A549 (cell line): ENCODE measurements around the gene RNF220. TPM values are rescaled to one million over a fixed set of nuclear protein-coding genes. Genes with fewer than 3 reads are reported as not detected.

Experiments used
- ATAC-seq, 2 experiments: fragments of 200-7000 bp in 1 of 2; fragments of >200 bp in 1 of 2; cut with Nextera tagmentation in 1 of 2; cut with Tn5 transposase in 1 of 2; 3 replicates each; pipeline versions ENCODE4 v1.8.0 to v1.9.1; 2018 to 2020; ENCODE audit warnings: mild to moderate bottlenecking in 1 of 2, moderate library complexity in 1 of 2
- CTCF ChIA-PET: fragments of 300-600 bp; sonication (Branson Sonifier 250); formaldehyde crosslinking; extraction: SDS; loops from one replicate; lab custom pipeline; 2021; ENCODE audit warnings: antibody characterized with exemption, inconsistent platforms; lab: Yijun Ruan, JAX
- POLR2A ChIA-PET: fragments of 350-600 bp; formaldehyde crosslinking; extraction: SDS; loops from one replicate; lab custom pipeline; 2021; ENCODE audit warnings: antibody characterized with exemption, inconsistent platforms; lab: Yijun Ruan, JAX
- DNase-seq, 2 experiments: peaks; one replicate each; pipeline versions ENCODE4 v3.0.0 to v3.0.0-alpha.2; 2011 to 2016; ENCODE audit warnings: low read depth in 1 of 2, low spot score in 1 of 2
- FAIRE-seq: peaks from 2 replicates; lab custom pipeline; 2011; peaks lifted over from hg19 to GRCh38; lab: Jason Lieb, UNC
- H3K27ac ChIP-seq, 2 experiments: fragments of >200 bp; sonication (Bioruptor Twin); formaldehyde crosslinking; 3 replicates each; pipeline ENCODE4 v1.5.1; 2016 to 2017
- H3K4me1 ChIP-seq: fragments of >200 bp; sonication (Bioruptor Twin); formaldehyde crosslinking; 3 replicates; pipeline ENCODE4 v1.6.1; 2016
- H3K4me2 ChIP-seq: fragments of >200 bp; sonication (Bioruptor Twin); formaldehyde crosslinking; 3 replicates; pipeline ENCODE4 v1.6.1; 2016
- H3K4me3 ChIP-seq: fragments of >200 bp; sonication (Bioruptor Twin); formaldehyde crosslinking; 3 replicates; pipeline ENCODE4 v1.5.1; 2016
- H3K9me3 ChIP-seq: fragments of >200 bp; sonication (Bioruptor Twin); formaldehyde crosslinking; 3 replicates; pipeline ENCODE4 v1.6.1; 2016
- CBX8 ChIP-seq: fragments of 200-600 bp; sonication (generic); IDR thresholded peaks from 2 replicates; pipeline ENCODE4 v1.6.1; 2016
- EHMT2 ChIP-seq: fragments of 200-600 bp; sonication (generic); IDR thresholded peaks from 2 replicates; pipeline ENCODE4 v1.6.1; 2016; ENCODE audit warnings: antibody characterized with exemption, low read depth, mild to moderate bottlenecking, moderate library complexity
- FOSB ChIP-seq: fragments of 250-450 bp; sonication (Bioruptor Pico); IDR thresholded peaks from 2 replicates; pipeline ENCODE4 v1.5.0; 2020; ENCODE audit warnings: mild to moderate bottlenecking, moderate library complexity
- FOXS1 ChIP-seq: fragments of 250-450 bp; sonication (Bioruptor Pico); IDR thresholded peaks from 2 replicates; pipeline ENCODE4 v1.5.0; 2020; ENCODE audit warnings: mild to moderate bottlenecking, moderate library complexity
- HOXA7 ChIP-seq: fragments of 250-450 bp; sonication (Bioruptor Pico); IDR thresholded peaks from 2 replicates; pipeline ENCODE4 v1.5.0; 2020; ENCODE audit warnings: mild to moderate bottlenecking, moderate library complexity
- HOXB13 ChIP-seq: fragments of 250-450 bp; sonication (Bioruptor Pico); IDR thresholded peaks from 2 replicates; pipeline ENCODE4 v1.5.0; 2020; ENCODE audit warnings: low read depth, mild to moderate bottlenecking, moderate library complexity
- JUNB ChIP-seq: fragments of >200 bp; sonication (Bioruptor Twin); formaldehyde crosslinking; IDR thresholded peaks from 2 replicates; pipeline ENCODE4 v1.6.1; 2016
- MAFK ChIP-seq: fragments of 450-650 bp; IDR thresholded peaks from 2 replicates; pipeline ENCODE4 v1.6.1; 2014; ENCODE audit not compliant: partially characterized antibody
- MAZ ChIP-seq: fragments of 150-350 bp; IDR thresholded peaks from 2 replicates; pipeline ENCODE4 v1.6.1; 2014; ENCODE audit warnings: antibody characterized with exemption, low read depth, low read length, borderline replicate concordance
- MYC ChIP-seq: IDR thresholded peaks from 2 replicates; pipeline ENCODE4 v1.6.1; 2012; ENCODE audit warnings: mild to moderate bottlenecking, inconsistent platforms, low read length, improper control_type of control experiment, borderline replicate concordance
- NPAS2 ChIP-seq: fragments of 250-450 bp; sonication (Bioruptor Pico); IDR thresholded peaks from 2 replicates; pipeline ENCODE4 v1.8.0; 2022; ENCODE audit warnings: mild to moderate bottlenecking, moderate library complexity, borderline replicate concordance
- NR3C1 ChIP-seq: fragments of >200 bp; sonication (Bioruptor Twin); formaldehyde crosslinking; IDR thresholded peaks from 3 replicates; pipeline ENCODE4 v1.6.1; 2017
- PBX3 ChIP-seq: IDR thresholded peaks from 2 replicates; pipeline ENCODE4 v1.6.1; 2012
- RAD21 ChIP-seq, 2 experiments: fragments of >200 bp in 1 of 2; sonication (Bioruptor Twin) in 1 of 2; formaldehyde crosslinking in 1 of 2; IDR thresholded peaks in 1 of 2; conservative IDR thresholded peaks in 1 of 2; 2 replicates in 1 of 2; 3 replicates in 1 of 2; pipeline ENCODE4 v1.6.1; 2012 to 2018; ENCODE audit warnings: inconsistent platforms in 1 of 2
- SMC3 ChIP-seq: fragments of >200 bp; sonication (Bioruptor Twin); formaldehyde crosslinking; IDR thresholded peaks from 3 replicates; pipeline ENCODE4 v1.6.1; 2018; ENCODE audit warnings: inconsistent platforms
- TFCP2L1 ChIP-seq: fragments of 250-450 bp; sonication (Bioruptor Pico); IDR thresholded peaks from 2 replicates; pipeline ENCODE4 v1.5.0; 2021; ENCODE audit warnings: mild to moderate bottlenecking
- whole genome bisulfite sequencing: methylation state at CpG from one replicate; pipeline ENCODE4 v1.1.6; 2017; ENCODE audit errors: missing lambda C conversion rate; 5-methylcytosine and 5-hydroxymethylcytosine counted together
- polyA plus RNA-seq, 4 experiments: library from polyadenylated mRNA; depleted of rRNA in 3 of 4; stranded (reverse); fragments of >200 nt; fragmentation: RNase III in 1 of 4; extraction: RNeasy Plus Mini Kit Qiagen cat#74134 plus additional on column Dnase treatment in 1 of 4; gene quantifications; 2 replicates in 3 of 4; 3 replicates in 1 of 4; pipeline ENCODE4 v1.2.3, GENCODE V29; 2011 to 2017
- TF ChIP-seq, protein P1 (sequence below): fragments of >200 bp; sonication (Bioruptor Twin); formaldehyde crosslinking; IDR thresholded peaks from 3 replicates; pipeline ENCODE4 v1.5.1; 2016
- TF ChIP-seq, protein P2 (sequence below): fragments of 200-600 bp; sonication (generic); IDR thresholded peaks from 2 replicates; pipeline ENCODE4 v1.6.1; 2016; ENCODE audit warnings: antibody characterized with exemption, mild to moderate bottlenecking, moderate library complexity
- TF ChIP-seq, protein P3 (sequence below): IDR thresholded peaks from 2 replicates; pipeline ENCODE4 v1.6.1; 2012

RNF220 gene
- polyA plus RNA-seq, 2 of the 4 experiments (the other 2 are of a cell fraction) = 53.4 to 54.5 TPM

DNA sequence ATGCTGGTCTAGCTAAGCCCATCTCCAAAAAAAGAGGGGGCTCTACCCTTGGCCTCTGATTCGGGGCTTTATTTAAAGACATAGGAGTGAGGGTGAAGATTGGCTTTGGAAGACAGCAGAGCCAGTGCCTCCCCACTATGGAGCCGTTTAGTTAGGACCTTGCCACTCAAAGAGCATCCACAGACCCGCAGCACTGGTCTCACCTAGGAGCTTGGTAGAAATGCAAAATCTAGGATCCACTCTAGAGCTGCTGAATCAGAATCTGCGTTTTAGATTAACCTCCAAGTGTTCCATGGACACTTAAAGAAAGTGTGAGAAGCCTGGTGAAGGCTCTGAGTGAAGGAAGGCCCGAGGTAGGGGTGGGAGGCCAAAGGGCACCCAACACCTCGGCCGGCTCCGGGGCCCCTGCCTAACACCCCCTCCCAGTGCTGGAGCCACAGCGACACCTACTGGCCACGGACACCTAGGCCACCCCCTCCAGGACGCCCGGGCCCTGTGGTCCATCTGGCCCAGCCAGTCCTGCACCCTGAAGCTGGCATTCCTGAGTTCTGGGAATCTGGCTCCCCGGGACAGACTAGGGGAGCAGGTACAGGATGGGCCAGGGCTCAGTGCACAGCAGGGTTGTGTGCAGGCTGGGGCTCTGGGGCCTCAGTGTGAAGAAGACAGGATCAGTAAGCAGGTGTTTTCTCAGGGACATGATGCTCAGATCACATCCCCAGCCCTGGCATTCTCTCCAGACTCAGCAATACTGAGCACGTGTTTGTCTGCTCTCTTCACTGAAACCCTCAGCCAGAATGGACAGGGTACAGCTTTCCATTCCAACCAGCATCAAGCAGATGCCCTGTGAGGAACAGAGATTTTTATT is 190.0 kb downstream of the RNF220 start:
- H3K27ac ChIP-seq = no peak overlapping the region
- peak overlapping the region; percentile 25; the same call in 2 of the 3 replicates for H3K4me2 ChIP-seq
- H3K9me3 ChIP-seq = no peaks in the 10 kb centered on the region
- TF ChIP-seq, protein P1, sequence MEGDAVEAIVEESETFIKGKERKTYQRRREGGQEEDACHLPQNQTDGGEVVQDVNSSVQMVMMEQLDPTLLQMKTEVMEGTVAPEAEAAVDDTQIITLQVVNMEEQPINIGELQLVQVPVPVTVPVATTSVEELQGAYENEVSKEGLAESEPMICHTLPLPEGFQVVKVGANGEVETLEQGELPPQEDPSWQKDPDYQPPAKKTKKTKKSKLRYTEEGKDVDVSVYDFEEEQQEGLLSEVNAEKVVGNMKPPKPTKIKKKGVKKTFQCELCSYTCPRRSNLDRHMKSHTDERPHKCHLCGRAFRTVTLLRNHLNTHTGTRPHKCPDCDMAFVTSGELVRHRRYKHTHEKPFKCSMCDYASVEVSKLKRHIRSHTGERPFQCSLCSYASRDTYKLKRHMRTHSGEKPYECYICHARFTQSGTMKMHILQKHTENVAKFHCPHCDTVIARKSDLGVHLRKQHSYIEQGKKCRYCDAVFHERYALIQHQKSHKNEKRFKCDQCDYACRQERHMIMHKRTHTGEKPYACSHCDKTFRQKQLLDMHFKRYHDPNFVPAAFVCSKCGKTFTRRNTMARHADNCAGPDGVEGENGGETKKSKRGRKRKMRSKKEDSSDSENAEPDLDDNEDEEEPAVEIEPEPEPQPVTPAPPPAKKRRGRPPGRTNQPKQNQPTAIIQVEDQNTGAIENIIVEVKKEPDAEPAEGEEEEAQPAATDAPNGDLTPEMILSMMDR = peak; percentile 77
- no peak for TF ChIP-seq MAFK
- TF ChIP-seq NR3C1 = no peak
- peak; percentile 91 to 93 for TF ChIP-seq RAD21 (conservative IDR thresholded peaks at IDR 0.05 in 1 of 2, IDR thresholded peaks at IDR 0.05 in 1 of 2)
- TF ChIP-seq SMC3 = peak; percentile 87
- TF ChIP-seq PBX3 = no peak
- DNase-seq (peak; percentile 47 to 90), ATAC-seq (peak; percentile 97 to 99), FAIRE-seq (no peak)
- ChIA-PET POLR2A (interaction anchor here (0.6 to 1.3 kb wide), 2 partner anchors 376 to 565 kb away, joined by 3 read pairs; no protein-coding TSS in a partner anchor), CTCF (interaction anchor here (0.6 to 4.3 kb wide), 77 partner anchors 9 to 559 kb away, joined by 3 to 51 read pairs (median 4); partner anchors contain the start of gene KLF17)
- no peaks in the 10 kb centered on the region for H3K4me1 ChIP-seq
- H3K4me3 ChIP-seq = no peak overlapping the region
- WGBS = 35% methylated on average over 6 of the region's 14 CpGs

GRCh38 chr1:44596511-44596910 is 191.5 kb downstream of the RNF220 start:
- ATAC-seq (no peak), FAIRE-seq (no peak), DNase-seq (no peak)
- Histone ChIP-seq H3K9me3 (no peaks in the 10 kb centered on the region), H3K27ac (no peak overlapping the region), H3K4me3 (no peak overlapping the region), H3K4me1 (no peaks in the 10 kb centered on the region), H3K4me2 (no peak overlapping the region)
- 61% methylated on average over 4 of the region's 4 CpGs for WGBS
- POLR2A ChIA-PET = no interaction called here
- CTCF ChIA-PET = interaction anchor here (0.6 to 5.9 kb wide), 6 partner anchors 12 to 377 kb away, joined by 3 to 51 read pairs (median 14); no protein-coding TSS in a partner anchor
- TF ChIP-seq FOSB (CRISPR knock-in tag) = no peak
- no peak for TF ChIP-seq MAFK
- TF ChIP-seq FOXS1 = no peak
- no peak for TF ChIP-seq MYC
- no peak for TF ChIP-seq EHMT2
- TF ChIP-seq CBX8 = no peak

- CTCF ChIA-PET = interaction anchor here (3.4 to 5.9 kb wide), 2 partner anchors 221 to 380 kb away, joined by 16 to 35 read pairs; no protein-coding TSS in a partner anchor
- ATAC-seq = no peak
- FAIRE-seq = no peak
- no peaks in the 10 kb centered on the region for H3K9me3 ChIP-seq
- TF ChIP-seq, protein P2, sequence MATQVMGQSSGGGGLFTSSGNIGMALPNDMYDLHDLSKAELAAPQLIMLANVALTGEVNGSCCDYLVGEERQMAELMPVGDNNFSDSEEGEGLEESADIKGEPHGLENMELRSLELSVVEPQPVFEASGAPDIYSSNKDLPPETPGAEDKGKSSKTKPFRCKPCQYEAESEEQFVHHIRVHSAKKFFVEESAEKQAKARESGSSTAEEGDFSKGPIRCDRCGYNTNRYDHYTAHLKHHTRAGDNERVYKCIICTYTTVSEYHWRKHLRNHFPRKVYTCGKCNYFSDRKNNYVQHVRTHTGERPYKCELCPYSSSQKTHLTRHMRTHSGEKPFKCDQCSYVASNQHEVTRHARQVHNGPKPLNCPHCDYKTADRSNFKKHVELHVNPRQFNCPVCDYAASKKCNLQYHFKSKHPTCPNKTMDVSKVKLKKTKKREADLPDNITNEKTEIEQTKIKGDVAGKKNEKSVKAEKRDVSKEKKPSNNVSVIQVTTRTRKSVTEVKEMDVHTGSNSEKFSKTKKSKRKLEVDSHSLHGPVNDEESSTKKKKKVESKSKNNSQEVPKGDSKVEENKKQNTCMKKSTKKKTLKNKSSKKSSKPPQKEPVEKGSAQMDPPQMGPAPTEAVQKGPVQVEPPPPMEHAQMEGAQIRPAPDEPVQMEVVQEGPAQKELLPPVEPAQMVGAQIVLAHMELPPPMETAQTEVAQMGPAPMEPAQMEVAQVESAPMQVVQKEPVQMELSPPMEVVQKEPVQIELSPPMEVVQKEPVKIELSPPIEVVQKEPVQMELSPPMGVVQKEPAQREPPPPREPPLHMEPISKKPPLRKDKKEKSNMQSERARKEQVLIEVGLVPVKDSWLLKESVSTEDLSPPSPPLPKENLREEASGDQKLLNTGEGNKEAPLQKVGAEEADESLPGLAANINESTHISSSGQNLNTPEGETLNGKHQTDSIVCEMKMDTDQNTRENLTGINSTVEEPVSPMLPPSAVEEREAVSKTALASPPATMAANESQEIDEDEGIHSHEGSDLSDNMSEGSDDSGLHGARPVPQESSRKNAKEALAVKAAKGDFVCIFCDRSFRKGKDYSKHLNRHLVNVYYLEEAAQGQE = no peak
- TF ChIP-seq HOXA7 (CRISPR knock-in tag) = no peak
- TF ChIP-seq JUNB = no peak
- TF ChIP-seq MAZ = no peak
- TF ChIP-seq, protein P3, sequence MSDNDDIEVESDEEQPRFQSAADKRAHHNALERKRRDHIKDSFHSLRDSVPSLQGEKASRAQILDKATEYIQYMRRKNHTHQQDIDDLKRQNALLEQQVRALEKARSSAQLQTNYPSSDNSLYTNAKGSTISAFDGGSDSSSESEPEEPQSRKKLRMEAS = no peak
- TF ChIP-seq HOXB13 (CRISPR knock-in tag) = no peak
- TF ChIP-seq TFCP2L1 (CRISPR knock-in tag) = no peak
- TF ChIP-seq NPAS2 (CRISPR knock-in tag) = no peak
- TF ChIP-seq, all 56 proteins: peak for 0
- H3K27ac ChIP-seq = no peak overlapping the region
- H3K4me2 ChIP-seq = no peak overlapping the region
- no peaks in the 10 kb centered on the region for H3K4me1 ChIP-seq
- H3K4me3 ChIP-seq = no peak overlapping the region
- no peak for DNase-seq
- 80% methylated on average over 10 of the region's 10 CpGs for WGBS
- POLR2A ChIA-PET = no interaction called here
Measured at GRCh38 chr1:44598167-44598566, 193.1 kb downstream of the RNF220 start.
